Esophagus muscularis mucosa (tissue), 4 donors: Measurements from ENCODE around the gene NCKAP5. TPM values are rescaled to one million over a fixed set of nuclear protein-coding genes. Genes with fewer than 3 reads are reported as not detected.

ENCODE experiments used
- DNase-seq: peaks from one replicate; pipeline ENCODE4 v3.0.0-alpha.2; 2017; ENCODE audit errors: extremely low spot score
- H3K27ac ChIP-seq, 4 donors: fragments of 200-600 bp; sonication (generic); replicated peaks in 1 of 4; 1 replicate in 3 of 4; 2 replicates in 1 of 4; pipeline ENCODE4 v1.5.1; 2016 to 2019; ENCODE audit warnings: mild to moderate bottlenecking in 1 of 4
- H3K27me3 ChIP-seq, 4 donors: fragments of 200-600 bp; sonication (generic); one replicate each; pipeline versions ENCODE4 v1.5.1 to v1.6.0; 2016 to 2019
- H3K36me3 ChIP-seq, 4 donors: fragments of 200-600 bp; sonication (generic); one replicate each; pipeline ENCODE4 v1.5.1; 2016 to 2019
- H3K4me1 ChIP-seq, 4 donors: fragments of 200-600 bp; sonication (generic); one replicate each; pipeline ENCODE4 v1.5.1; 2016 to 2019
- H3K4me3 ChIP-seq, 4 donors: fragments of 200-600 bp; sonication (generic); 1 replicate in 2 of 4; 2 replicates in 2 of 4; pipeline ENCODE4 v1.5.1; 2016 to 2019; ENCODE audit warnings: mild to moderate bottlenecking in 4 of 4, moderate library complexity in 1 of 4
- H3K9me3 ChIP-seq, 4 donors: fragments of 200-600 bp; sonication (generic); 1 replicate in 3 of 4; 2 replicates in 1 of 4; pipeline ENCODE4 v1.5.1; 2016 to 2019
- CTCF ChIP-seq, 3 experiments: fragments of 200-600 bp in 2 of 3; fragments of 450-650 bp in 1 of 3; sonication (generic) in 2 of 3; IDR thresholded peaks; one replicate each; pipeline ENCODE4 v1.5.1; 2017 to 2019; ENCODE audit warnings: antibody characterized with exemption in 3 of 3, mild to moderate bottlenecking in 2 of 3, moderate library complexity in 1 of 3
- EP300 ChIP-seq: sonication (generic); formaldehyde crosslinking; IDR thresholded peaks from one replicate; pipeline ENCODE4 v1.6.1; 2017; ENCODE audit warnings: antibody characterized with exemption
- POLR2A ChIP-seq: fragments of 450-650 bp; IDR thresholded peaks from one replicate; pipeline ENCODE4 v1.6.1; 2017; ENCODE audit warnings: antibody characterized with exemption, moderate library complexity, mild to moderate bottlenecking, low read depth
- POLR2AphosphoS5 ChIP-seq, 2 donors: sonication (generic); formaldehyde crosslinking; IDR thresholded peaks; one replicate each; pipeline ENCODE4 v1.6.1; 2017; ENCODE audit warnings: antibody characterized with exemption in 2 of 2
- WGBS: methylation state at CpG from one replicate; pipeline ENCODE4 v1.1.5; 2018; 5-methylcytosine and 5-hydroxymethylcytosine counted together
- intact Hi-C: fragments of 100-400 bp; cut with DNase I; formaldehyde crosslinking; loops from one replicate; pipeline ENCODE4 v1.15.1; 2023
- total RNA-seq, 4 donors: library from RNA; depleted of rRNA; stranded (reverse); fragments of >200 nt; gene quantifications; one replicate each; pipeline versions ENCODE4 v1.1.0 to v1.2.1, GENCODE V29; 2016

Gene NCKAP5
- total RNA-seq, 4 donors from 2014 or later: 0.33 to 1.8 (median 1.0) TPM

GRCh38 chr2:132958887-132959286 is 609.4 kb downstream of the NCKAP5 start:
- DNase-seq: no peak
- no peak for TF ChIP-seq EP300
- intact Hi-C loops: no loop called here
- Histone ChIP-seq H3K36me3 (no peaks in the 10 kb centered on the region), H3K27me3 (no peaks in the 10 kb centered on the region), H3K4me1 (no peaks in the 10 kb centered on the region), H3K27ac (no peak overlapping the region), H3K9me3 (no peaks in the 10 kb centered on the region), H3K4me3 (no peak overlapping the region)
- 89% methylated on average over 2 of the region's 2 CpGs for WGBS

GRCh38 chr2:132955871-132956615 is 612.2 kb downstream of the NCKAP5 start:
- Histone ChIP-seq H3K27ac (no peak overlapping the region), H3K27me3 (no peaks in the 10 kb centered on the region), H3K4me3 (no peak overlapping the region), H3K9me3 (no peaks in the 10 kb centered on the region), H3K36me3 (no peaks in the 10 kb centered on the region), H3K4me1 (no peaks in the 10 kb centered on the region)
- TF ChIP-seq POLR2AphosphoS5 (IDR thresholded peaks at IDR 0.05) (no peak), EP300 (no peak), CTCF (IDR thresholded peaks at IDR 0.05) (no peak), POLR2A (no peak)
- 93% methylated on average over 6 of the region's 6 CpGs for WGBS
- intact Hi-C loops: no loop called here
- DNase-seq: no peak

GRCh38 chr2:132953771-132954170 is 614.5 kb downstream of the NCKAP5 start:
- H3K4me1 ChIP-seq: no peaks in the 10 kb centered on the region
- H3K9me3 ChIP-seq: no peaks in the 10 kb centered on the region
- TF ChIP-seq POLR2AphosphoS5 (IDR thresholded peaks at IDR 0.05): no peak
- no peak for TF ChIP-seq POLR2A
- no peak for TF ChIP-seq EP300
- TF ChIP-seq CTCF (IDR thresholded peaks at IDR 0.05): no peak
- no peak for DNase-seq
- no peak overlapping the region for H3K4me3 ChIP-seq
- intact Hi-C loops: no loop called here
- 64% methylated on average over 1 of the region's 1 CpG for WGBS
- no peaks in the 10 kb centered on the region for H3K36me3 ChIP-seq
- no peaks in the 10 kb centered on the region for H3K27me3 ChIP-seq
- no peak overlapping the region for H3K27ac ChIP-seq

- TF ChIP-seq CTCF (IDR thresholded peaks at IDR 0.05): no peak
- TF ChIP-seq POLR2A: no peak
- no peak for TF ChIP-seq EP300
- TF ChIP-seq POLR2AphosphoS5 (IDR thresholded peaks at IDR 0.05): no peak
- H3K27ac ChIP-seq: no peak overlapping the region
- H3K4me3 ChIP-seq: no peak overlapping the region
- H3K27me3 ChIP-seq: no peaks in the 10 kb centered on the region
- H3K36me3 ChIP-seq: no peaks in the 10 kb centered on the region
- no peaks in the 10 kb centered on the region for H3K4me1 ChIP-seq
- DNase-seq: peak; percentile 7
- intact Hi-C loops: no loop called here
- no peaks in the 10 kb centered on the region for H3K9me3 ChIP-seq
- WGBS: 73% methylated on average over 8 of the region's 8 CpGs
These were observed 617.1 kb downstream of the NCKAP5 start for GRCh38 chr2:132951008-132951714.

- Histone ChIP-seq H3K4me1 (no peaks in the 10 kb centered on the region), H3K4me3 (no peak overlapping the region), H3K27me3 (no peaks in the 10 kb centered on the region), H3K9me3 (no peaks in the 10 kb centered on the region), H3K36me3 (no peaks in the 10 kb centered on the region), H3K27ac (no peak overlapping the region)
- 85% methylated on average over 3 of the region's 3 CpGs for WGBS
- TF ChIP-seq EP300 (no peak), CTCF (IDR thresholded peaks at IDR 0.05) (no peak), POLR2AphosphoS5 (IDR thresholded peaks at IDR 0.05) (no peak), POLR2A (no peak)
- intact Hi-C loops: no loop called here
- no peak for DNase-seq
These were observed 619.2 kb downstream of the NCKAP5 start for GRCh38 chr2:132949108-132949507.
